SK-N-SH (cell line): ENCODE results near the gene CDH15.
A peak's percentile ranks its signal among the peaks of the same experiment; 100 is the strongest.

ENCODE experiments used
- CHD2 ChIP-seq: fragments of 150-350 bp; IDR thresholded peaks from 2 replicates; pipeline ENCODE4 v1.6.1; 2018; ENCODE audit warnings: low read length; ENCODE audit not compliant: partially characterized antibody
- EP300 ChIP-seq, 2 experiments: IDR thresholded peaks; 2 replicates each; pipeline versions ENCODE4 v1.4.0 to v1.6.1; 2012; ENCODE audit warnings: borderline replicate concordance in 1 of 2, low read depth in 1 of 2, low read length in 1 of 2
- JUND ChIP-seq: IDR thresholded peaks from 2 replicates; pipeline ENCODE4 v1.4.0; 2012
- MXI1 ChIP-seq: IDR thresholded peaks from 2 replicates; pipeline ENCODE4 v1.6.1; 2012; ENCODE audit warnings: mild to moderate bottlenecking, low read depth, low read length, improper control_type of control experiment
- NFIC ChIP-seq: IDR thresholded peaks from 2 replicates; pipeline ENCODE4 v1.4.0; 2012; ENCODE audit warnings: borderline replicate concordance
- NRF1 ChIP-seq: IDR thresholded peaks from 2 replicates; pipeline ENCODE4 v1.6.1; 2012; ENCODE audit warnings: low read depth, mild to moderate bottlenecking, low read length
- POLR2AphosphoS5 ChIP-seq: IDR thresholded peaks from 2 replicates; pipeline ENCODE4 v1.6.1; 2012; ENCODE audit warnings: low read depth, low read length
- RCOR1 ChIP-seq: fragments of 150-350 bp; IDR thresholded peaks from 2 replicates; pipeline ENCODE4 v1.6.1; 2017; ENCODE audit warnings: antibody characterized with exemption, low read length
- TAF1 ChIP-seq: IDR thresholded peaks from 2 replicates; pipeline ENCODE4 v1.6.1; 2012; ENCODE audit warnings: low read depth, mild to moderate bottlenecking, low read length, moderate library complexity, borderline replicate concordance
- YY1 ChIP-seq: IDR thresholded peaks from 2 replicates; pipeline ENCODE4 v1.4.0; 2012; ENCODE audit warnings: low read depth, mild to moderate bottlenecking
- TF ChIP-seq, protein P1 (sequence below): fragments of 200-600 bp; sonication (generic); IDR thresholded peaks from 2 replicates; pipeline ENCODE4 v1.6.1; 2017; ENCODE audit warnings: antibody characterized with exemption, mild to moderate bottlenecking, moderate library complexity

DNA sequence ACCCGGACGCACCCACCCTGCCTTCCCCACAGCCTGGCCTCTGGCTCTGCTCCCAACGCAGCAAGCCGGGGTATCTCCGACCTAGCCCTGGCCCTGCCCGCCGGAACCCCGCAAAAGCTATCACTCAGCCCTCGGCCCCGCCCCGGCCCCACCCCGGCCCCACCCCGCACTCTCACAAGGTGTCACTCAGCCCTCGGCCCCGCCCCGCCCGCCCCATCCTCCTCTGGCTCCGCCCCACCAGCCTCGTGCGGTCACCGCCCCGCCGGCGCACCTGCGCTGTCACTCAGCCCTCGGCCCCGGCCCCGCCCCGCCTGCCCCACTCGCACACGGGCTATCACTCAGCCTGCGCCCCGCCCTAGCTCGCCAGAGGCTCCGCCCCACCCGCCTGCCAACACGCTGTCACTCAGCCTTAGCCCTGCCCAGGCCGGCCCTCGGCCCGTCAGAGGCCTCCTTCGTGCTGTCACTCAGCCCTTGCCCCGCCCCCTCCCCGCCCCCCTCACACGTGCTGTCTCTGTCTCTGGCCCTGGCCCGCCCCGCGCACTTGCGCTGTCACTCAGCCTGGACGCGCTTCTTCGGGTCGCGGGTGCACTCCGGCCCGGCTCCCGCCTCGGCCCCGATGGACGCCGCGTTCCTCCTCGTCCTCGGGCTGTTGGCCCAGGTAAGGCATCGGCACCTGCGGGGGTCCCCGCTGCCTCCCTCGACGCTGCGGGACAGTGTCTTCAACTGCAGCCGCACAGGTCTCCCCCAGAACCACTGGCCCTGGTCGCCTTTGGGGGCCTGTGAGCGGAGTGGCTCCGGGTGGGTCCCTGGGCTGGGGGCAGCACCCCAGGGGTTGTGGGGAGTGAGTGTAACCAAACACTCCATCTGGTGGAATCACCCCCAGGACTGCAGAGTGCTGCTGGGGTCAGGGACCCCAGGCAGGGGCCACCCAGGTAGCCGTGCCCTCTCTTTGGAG lies at the start of gene CDH15:
- TF ChIP-seq, protein P1, sequence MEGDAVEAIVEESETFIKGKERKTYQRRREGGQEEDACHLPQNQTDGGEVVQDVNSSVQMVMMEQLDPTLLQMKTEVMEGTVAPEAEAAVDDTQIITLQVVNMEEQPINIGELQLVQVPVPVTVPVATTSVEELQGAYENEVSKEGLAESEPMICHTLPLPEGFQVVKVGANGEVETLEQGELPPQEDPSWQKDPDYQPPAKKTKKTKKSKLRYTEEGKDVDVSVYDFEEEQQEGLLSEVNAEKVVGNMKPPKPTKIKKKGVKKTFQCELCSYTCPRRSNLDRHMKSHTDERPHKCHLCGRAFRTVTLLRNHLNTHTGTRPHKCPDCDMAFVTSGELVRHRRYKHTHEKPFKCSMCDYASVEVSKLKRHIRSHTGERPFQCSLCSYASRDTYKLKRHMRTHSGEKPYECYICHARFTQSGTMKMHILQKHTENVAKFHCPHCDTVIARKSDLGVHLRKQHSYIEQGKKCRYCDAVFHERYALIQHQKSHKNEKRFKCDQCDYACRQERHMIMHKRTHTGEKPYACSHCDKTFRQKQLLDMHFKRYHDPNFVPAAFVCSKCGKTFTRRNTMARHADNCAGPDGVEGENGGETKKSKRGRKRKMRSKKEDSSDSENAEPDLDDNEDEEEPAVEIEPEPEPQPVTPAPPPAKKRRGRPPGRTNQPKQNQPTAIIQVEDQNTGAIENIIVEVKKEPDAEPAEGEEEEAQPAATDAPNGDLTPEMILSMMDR = no peak
- no peak for TF ChIP-seq NFIC
- no peak for TF ChIP-seq JUND
- no peak for TF ChIP-seq NRF1
- TF ChIP-seq POLR2AphosphoS5 = no peak
- no peak for TF ChIP-seq CHD2
- TF ChIP-seq EP300 (IDR thresholded peaks at IDR 0.05; ENCODE audit: borderline replicate concordance in 1 of 2, low read depth in 1 of 2, low read length in 1 of 2) = no peak
- TF ChIP-seq MXI1 = peak; percentile 79
- TF ChIP-seq TAF1 = no peak
- no peak for TF ChIP-seq YY1
- no peak for TF ChIP-seq RCOR1
